Measurements from ENCODE around the gene PBX1.

The PBX1 gene

DNA sequence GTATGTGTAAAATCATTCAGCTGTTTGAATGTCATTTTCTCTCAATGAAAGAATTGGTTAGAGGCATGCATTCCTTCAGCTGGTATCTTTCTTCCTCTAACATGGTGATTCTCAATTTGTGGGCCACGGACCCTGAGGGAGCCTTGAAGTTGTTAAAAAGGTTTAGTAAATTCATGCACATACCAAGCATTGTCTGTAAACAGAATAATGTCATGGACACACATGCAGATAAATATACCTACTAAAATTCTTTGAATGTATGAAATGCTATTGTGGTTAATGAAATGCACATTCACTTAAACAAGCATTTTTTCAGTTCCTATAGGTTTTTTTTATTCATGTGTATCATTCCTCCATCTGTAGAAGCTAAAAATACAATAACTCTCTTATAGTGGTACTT is 65.4 kb downstream of the PBX1 start:
- H3K79me2 ChIP-seq (ENCODE audit: insufficient read depth, low read depth): no peaks in the 10 kb centered on the region
- H3K4me3 ChIP-seq (IDR thresholded peaks at IDR 0.05; ENCODE audit: insufficient read depth, low read depth, low read length): no peak overlapping the region
- TF ChIP-seq, protein P1, sequence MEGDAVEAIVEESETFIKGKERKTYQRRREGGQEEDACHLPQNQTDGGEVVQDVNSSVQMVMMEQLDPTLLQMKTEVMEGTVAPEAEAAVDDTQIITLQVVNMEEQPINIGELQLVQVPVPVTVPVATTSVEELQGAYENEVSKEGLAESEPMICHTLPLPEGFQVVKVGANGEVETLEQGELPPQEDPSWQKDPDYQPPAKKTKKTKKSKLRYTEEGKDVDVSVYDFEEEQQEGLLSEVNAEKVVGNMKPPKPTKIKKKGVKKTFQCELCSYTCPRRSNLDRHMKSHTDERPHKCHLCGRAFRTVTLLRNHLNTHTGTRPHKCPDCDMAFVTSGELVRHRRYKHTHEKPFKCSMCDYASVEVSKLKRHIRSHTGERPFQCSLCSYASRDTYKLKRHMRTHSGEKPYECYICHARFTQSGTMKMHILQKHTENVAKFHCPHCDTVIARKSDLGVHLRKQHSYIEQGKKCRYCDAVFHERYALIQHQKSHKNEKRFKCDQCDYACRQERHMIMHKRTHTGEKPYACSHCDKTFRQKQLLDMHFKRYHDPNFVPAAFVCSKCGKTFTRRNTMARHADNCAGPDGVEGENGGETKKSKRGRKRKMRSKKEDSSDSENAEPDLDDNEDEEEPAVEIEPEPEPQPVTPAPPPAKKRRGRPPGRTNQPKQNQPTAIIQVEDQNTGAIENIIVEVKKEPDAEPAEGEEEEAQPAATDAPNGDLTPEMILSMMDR (conservative IDR thresholded peaks at IDR 0.05; ENCODE audit: low read depth, low read length): no peak
- no peaks in the 10 kb centered on the region for H3K27me3 ChIP-seq (ENCODE audit: insufficient read depth, low read depth)
- no peak overlapping the region for H3K27ac ChIP-seq
- H2AFZ ChIP-seq (ENCODE audit: low read depth): no peak overlapping the region
- peaks cover 4% of the 10 kb centered on the region for H3K4me1 ChIP-seq (ENCODE audit: low read depth, poor library complexity, severe bottlenecking)
- no peaks in the 10 kb centered on the region for H4K20me1 ChIP-seq (ENCODE audit: insufficient read depth)
- no peaks in the 10 kb centered on the region for H3K36me3 ChIP-seq (ENCODE audit: insufficient read depth)
- no peak overlapping the region for H3K4me2 ChIP-seq
- H3K9ac ChIP-seq: no peak overlapping the region

DNA sequence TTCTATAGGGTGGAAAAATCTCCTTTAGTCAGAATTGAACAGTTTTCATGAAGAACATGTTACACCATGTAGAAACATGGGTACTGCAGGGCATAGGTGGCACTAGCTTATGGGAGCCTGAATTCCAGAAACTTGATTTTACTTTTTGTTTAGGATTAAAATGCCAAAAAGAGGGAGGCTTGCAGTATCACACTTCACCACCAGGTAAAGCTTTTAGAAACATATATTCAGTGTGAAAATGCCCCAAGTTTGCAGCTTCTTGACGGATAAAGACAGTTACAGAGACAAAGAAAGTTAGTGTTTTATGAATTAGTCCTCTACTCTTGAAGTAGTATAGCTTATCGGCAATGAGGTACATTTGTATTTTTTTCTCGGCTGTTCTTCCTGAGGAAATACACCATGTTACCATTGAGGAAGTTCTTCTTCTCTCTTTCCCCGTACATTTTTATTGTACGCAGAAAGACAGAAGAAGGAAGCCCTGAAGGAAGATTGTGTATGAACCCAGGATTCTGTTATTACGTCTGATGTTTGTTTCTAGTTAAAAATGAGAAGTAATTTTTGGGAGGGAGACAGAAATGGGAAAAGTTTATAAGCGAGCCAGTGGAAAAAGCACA is 66.1 kb downstream of the PBX1 start:
- no peak overlapping the region for H3K4me2 ChIP-seq
- TF ChIP-seq, protein P1 (conservative IDR thresholded peaks at IDR 0.05; ENCODE audit: low read depth, low read length): 0 out of 2 replicates have a peak, but pooled peaks have one; percentile 39

DNA sequence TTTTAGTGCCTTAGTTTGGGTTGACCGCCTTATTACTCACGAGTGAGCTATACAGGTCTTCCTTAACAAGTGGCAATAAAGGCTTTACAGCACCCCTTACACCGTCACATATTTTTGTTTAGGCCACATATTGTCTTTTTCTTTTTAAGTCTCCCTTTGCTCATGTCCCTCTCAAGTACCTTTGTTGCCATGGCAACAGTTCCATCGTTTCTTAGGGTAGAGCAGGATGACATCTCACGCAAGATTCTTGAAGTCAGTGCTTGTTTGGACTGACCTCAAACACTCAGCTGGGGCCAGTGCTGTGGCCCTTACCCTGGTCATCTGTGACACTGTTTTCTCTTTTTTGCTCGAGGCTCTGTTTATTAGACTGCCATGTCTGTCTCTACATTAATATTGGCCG is 69.8 kb downstream of the PBX1 start:
- H3K4me1 ChIP-seq (ENCODE audit: low read depth, poor library complexity, severe bottlenecking): peaks cover 19% of the 10 kb centered on the region
- no peak overlapping the region for H2AFZ ChIP-seq (ENCODE audit: low read depth)
- no peaks in the 10 kb centered on the region for H3K27me3 ChIP-seq (ENCODE audit: insufficient read depth, low read depth)
- no peaks in the 10 kb centered on the region for H3K36me3 ChIP-seq (ENCODE audit: insufficient read depth)
- no peak overlapping the region for H3K4me3 ChIP-seq (IDR thresholded peaks at IDR 0.05; ENCODE audit: insufficient read depth, low read depth, low read length)
- H3K9ac ChIP-seq: no peak overlapping the region
- TF ChIP-seq, protein P1 (conservative IDR thresholded peaks at IDR 0.05; ENCODE audit: low read depth, low read length): no peak
- H3K27ac ChIP-seq: no peak overlapping the region
- no peak overlapping the region for H3K4me2 ChIP-seq
- no peaks in the 10 kb centered on the region for H4K20me1 ChIP-seq (ENCODE audit: insufficient read depth)
- H3K79me2 ChIP-seq (ENCODE audit: insufficient read depth, low read depth): no peaks in the 10 kb centered on the region

More for the DNA sequence above, 66.1 kb downstream of the PBX1 start:
- Histone ChIP-seq H3K4me3 (IDR thresholded peaks at IDR 0.05; ENCODE audit: insufficient read depth, low read depth, low read length) (no peak overlapping the region), H3K79me2 (ENCODE audit: insufficient read depth, low read depth) (no peaks in the 10 kb centered on the region), H3K4me1 (ENCODE audit: low read depth, poor library complexity, severe bottlenecking) (peaks cover under 1% of the 10 kb centered on the region), H3K27ac (no peak overlapping the region), H4K20me1 (ENCODE audit: insufficient read depth) (no peaks in the 10 kb centered on the region), H3K9ac (no peak overlapping the region), H2AFZ (ENCODE audit: low read depth) (no peak overlapping the region), H3K36me3 (ENCODE audit: insufficient read depth) (no peaks in the 10 kb centered on the region), H3K27me3 (ENCODE audit: insufficient read depth, low read depth) (no peaks in the 10 kb centered on the region)

DNA sequence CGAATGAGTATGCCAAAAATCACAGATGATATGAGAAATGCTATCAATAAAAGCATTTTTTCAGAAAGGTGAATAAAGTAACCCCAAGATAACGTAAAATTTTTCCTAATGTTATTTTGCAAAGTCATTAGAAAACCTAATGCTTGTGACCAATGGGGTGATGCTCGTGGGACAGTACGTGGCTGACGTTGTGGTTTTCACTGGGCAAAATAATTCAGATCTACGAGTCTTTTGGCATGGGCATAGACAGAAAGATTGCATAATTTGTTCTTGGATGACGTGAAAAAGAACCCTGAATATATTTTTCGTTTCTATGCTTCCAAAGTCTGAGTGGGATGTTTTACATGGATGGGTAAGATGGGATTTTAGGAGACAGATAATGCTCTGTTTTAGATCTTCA is 71.0 kb downstream of the PBX1 start:
- no peaks in the 10 kb centered on the region for H3K27me3 ChIP-seq (ENCODE audit: insufficient read depth, low read depth)
- H3K27ac ChIP-seq: no peak overlapping the region
- TF ChIP-seq, protein P1 (conservative IDR thresholded peaks at IDR 0.05; ENCODE audit: low read depth, low read length): no peak

More for the DNA sequence above, 71.0 kb downstream of the PBX1 start:
- Histone ChIP-seq H3K9ac (no peak overlapping the region), H3K4me1 (ENCODE audit: low read depth, poor library complexity, severe bottlenecking) (peaks cover 19% of the 10 kb centered on the region), H3K79me2 (ENCODE audit: insufficient read depth, low read depth) (no peaks in the 10 kb centered on the region), H3K4me2 (no peak overlapping the region; the same call in 1 of the 2 replicates), H4K20me1 (ENCODE audit: insufficient read depth) (no peaks in the 10 kb centered on the region), H3K4me3 (IDR thresholded peaks at IDR 0.05; ENCODE audit: insufficient read depth, low read depth, low read length) (no peak overlapping the region), H3K36me3 (ENCODE audit: insufficient read depth) (no peaks in the 10 kb centered on the region), H2AFZ (ENCODE audit: low read depth) (no peak overlapping the region)
